ENCODE results near the gene KLF3. TPM values are rescaled to one million over a fixed set of nuclear protein-coding genes. Genes with fewer than 3 reads are reported as not detected.

KLF3 gene
- total RNA-seq, 2 donors from 2014 or later: 4.3 to 5.5 TPM

- ATAC-seq (replicated peaks): no peak
- H3K36me3 Mint-ChIP-seq (ENCODE audit: low read depth): no peaks in the 10 kb centered on the region
- peaks cover 47% of the 10 kb centered on the region for H3K4me1 Mint-ChIP-seq
- peak overlapping the region; percentile 76 for H3K4me3 Mint-ChIP-seq
- no peaks in the 10 kb centered on the region for H3K27me3 Mint-ChIP-seq
- peak overlapping the region; percentile 78 for H3K27ac Mint-ChIP-seq
- H3K9me3 Mint-ChIP-seq: peaks cover 4% of the 10 kb centered on the region
Observed at GRCh38 chr4:38665551-38666411, 1.8 kb downstream of the KLF3 start.

GRCh38 chr4:38666766-38667084 lies 2.7 kb downstream of the KLF3 start:
- H3K4me3 Mint-ChIP-seq: peak overlapping the region; percentile 76
- peak overlapping the region; percentile 67 for H3K27ac Mint-ChIP-seq
- ATAC-seq (replicated peaks): no peak
- no peaks in the 10 kb centered on the region for H3K27me3 Mint-ChIP-seq
- peaks cover 44% of the 10 kb centered on the region for H3K4me1 Mint-ChIP-seq
- no peaks in the 10 kb centered on the region for H3K36me3 Mint-ChIP-seq (ENCODE audit: low read depth)
- H3K9me3 Mint-ChIP-seq: no peaks in the 10 kb centered on the region

GRCh38 chr4:38667085-38667893 lies 3.3 kb downstream of the KLF3 start:
- H3K9me3 Mint-ChIP-seq: no peaks in the 10 kb centered on the region
- peak overlapping the region; percentile 76 for H3K4me3 Mint-ChIP-seq
- H3K36me3 Mint-ChIP-seq (ENCODE audit: low read depth): no peaks in the 10 kb centered on the region
- H3K4me1 Mint-ChIP-seq: peaks cover 44% of the 10 kb centered on the region
- ATAC-seq (replicated peaks): peak; percentile 59
- peak overlapping the region; percentile 67 for H3K27ac Mint-ChIP-seq
- H3K27me3 Mint-ChIP-seq: no peaks in the 10 kb centered on the region

- no peaks in the 10 kb centered on the region for H3K36me3 Mint-ChIP-seq (ENCODE audit: low read depth)
- peak overlapping the region; percentile 76 for H3K4me3 Mint-ChIP-seq
- ATAC-seq (replicated peaks): no peak
- no peaks in the 10 kb centered on the region for H3K9me3 Mint-ChIP-seq
- peak overlapping the region; percentile 67 for H3K27ac Mint-ChIP-seq
- peaks cover 51% of the 10 kb centered on the region for H3K4me1 Mint-ChIP-seq
- H3K27me3 Mint-ChIP-seq: no peaks in the 10 kb centered on the region
Observed at GRCh38 chr4:38668203-38668971, 4.4 kb downstream of the KLF3 start.

GRCh38 chr4:38669208-38669607 lies 5.2 kb downstream of the KLF3 start:
- peak; percentile 22 for ATAC-seq (replicated peaks)
- Mint-ChIP-seq H3K9me3 (no peaks in the 10 kb centered on the region), H3K4me3 (peak overlapping the region; percentile 76), H3K27ac (peak overlapping the region; percentile 23), H3K36me3 (ENCODE audit: low read depth) (no peaks in the 10 kb centered on the region), H3K27me3 (no peaks in the 10 kb centered on the region), H3K4me1 (peaks cover 57% of the 10 kb centered on the region)

GRCh38 chr4:38670109-38670901 lies 6.3 kb downstream of the KLF3 start:
- Mint-ChIP-seq H3K9me3 (no peaks in the 10 kb centered on the region), H3K4me1 (peaks cover 63% of the 10 kb centered on the region), H3K36me3 (ENCODE audit: low read depth) (no peaks in the 10 kb centered on the region), H3K27me3 (no peaks in the 10 kb centered on the region), H3K27ac (peak overlapping the region; percentile 44), H3K4me3 (peak overlapping the region; percentile 76)
- no peak for ATAC-seq (replicated peaks)

GRCh38 chr4:38670939-38671591 lies 7.1 kb downstream of the KLF3 start:
- H3K27me3 Mint-ChIP-seq: no peaks in the 10 kb centered on the region
- H3K4me3 Mint-ChIP-seq: peak overlapping the region; percentile 76
- ATAC-seq (replicated peaks): no peak
- H3K9me3 Mint-ChIP-seq: no peaks in the 10 kb centered on the region
- H3K27ac Mint-ChIP-seq: peak overlapping the region; percentile 44
- peaks cover 61% of the 10 kb centered on the region for H3K4me1 Mint-ChIP-seq
- no peaks in the 10 kb centered on the region for H3K36me3 Mint-ChIP-seq (ENCODE audit: low read depth)

- no peaks in the 10 kb centered on the region for H3K36me3 Mint-ChIP-seq (ENCODE audit: low read depth)
- no peaks in the 10 kb centered on the region for H3K27me3 Mint-ChIP-seq
- H3K9me3 Mint-ChIP-seq: no peaks in the 10 kb centered on the region
- H3K4me3 Mint-ChIP-seq: peak overlapping the region; percentile 76
- peak; percentile 23 for ATAC-seq (replicated peaks)
- H3K4me1 Mint-ChIP-seq: peaks cover 61% of the 10 kb centered on the region
- peak overlapping the region; percentile 3 for H3K27ac Mint-ChIP-seq
Observed at GRCh38 chr4:38671592-38671940, 7.6 kb downstream of the KLF3 start.

- ATAC-seq (replicated peaks): no peak
- H3K36me3 Mint-ChIP-seq (ENCODE audit: low read depth): no peaks in the 10 kb centered on the region
- H3K27ac Mint-ChIP-seq: peak overlapping the region; percentile 3
- H3K9me3 Mint-ChIP-seq: no peaks in the 10 kb centered on the region
- H3K4me1 Mint-ChIP-seq: peaks cover 57% of the 10 kb centered on the region
- H3K27me3 Mint-ChIP-seq: no peaks in the 10 kb centered on the region
- H3K4me3 Mint-ChIP-seq: peak overlapping the region; percentile 76
Observed at GRCh38 chr4:38672074-38672396, 8.0 kb downstream of the KLF3 start.

- H3K9me3 Mint-ChIP-seq: no peaks in the 10 kb centered on the region
- H3K4me1 Mint-ChIP-seq: peaks cover 56% of the 10 kb centered on the region
- peak overlapping the region; percentile 76 for H3K4me3 Mint-ChIP-seq
- H3K27ac Mint-ChIP-seq: peak overlapping the region; percentile 3
- no peaks in the 10 kb centered on the region for H3K36me3 Mint-ChIP-seq (ENCODE audit: low read depth)
- ATAC-seq (replicated peaks): no peak
- H3K27me3 Mint-ChIP-seq: no peaks in the 10 kb centered on the region
Observed at GRCh38 chr4:38672397-38673129, 8.6 kb downstream of the KLF3 start.

- H3K4me1 Mint-ChIP-seq: peaks cover 62% of the 10 kb centered on the region
- no peaks in the 10 kb centered on the region for H3K27me3 Mint-ChIP-seq
- H3K4me3 Mint-ChIP-seq: peak overlapping the region; percentile 76
- no peak for ATAC-seq (replicated peaks)
- H3K27ac Mint-ChIP-seq: peak overlapping the region; percentile 3
- no peaks in the 10 kb centered on the region for H3K36me3 Mint-ChIP-seq (ENCODE audit: low read depth)
- no peaks in the 10 kb centered on the region for H3K9me3 Mint-ChIP-seq
Observed at GRCh38 chr4:38673130-38673978, 9.4 kb downstream of the KLF3 start.

GRCh38 chr4:38674258-38675144 lies 10.5 kb downstream of the KLF3 start:
- peak overlapping the region; percentile 76 for H3K4me3 Mint-ChIP-seq
- H3K4me1 Mint-ChIP-seq: peaks cover 57% of the 10 kb centered on the region
- H3K27ac Mint-ChIP-seq: peak overlapping the region; percentile 3

More at GRCh38 chr4:38674258-38675144, 10.5 kb downstream of the KLF3 start:
- Mint-ChIP-seq H3K36me3 (ENCODE audit: low read depth) (peaks cover 10% of the 10 kb centered on the region), H3K9me3 (no peaks in the 10 kb centered on the region), H3K27me3 (no peaks in the 10 kb centered on the region)
- ATAC-seq (replicated peaks): peak; percentile 12

Measured in activated T-helper 17 cell treated with anti-CD3 and anti-CD28 coated beads, Interleukin-2, amount 50 U/mL, for 72 hours (primary cell).